Spinal cord (tissue), 10 donors: ENCODE data around the gene MAGED1. TPM values are rescaled to one million over a fixed set of nuclear protein-coding genes. Genes with fewer than 3 reads are reported as not detected.

ENCODE experiments used
- DNase-seq, 6 donors: peaks; one replicate each; pipeline versions ENCODE4 v3.0.0 to v3.0.0-alpha.2; 2013 to 2015; ENCODE audit warnings: low spot score in 6 of 6, low read depth in 4 of 6
- H3K27ac ChIP-seq: one replicate; pipeline ENCODE4 v1.5.1; 2013; ENCODE audit warnings: low read depth, low read length, control low read depth
- H3K27me3 ChIP-seq: one replicate; pipeline ENCODE4 v1.6.1; 2013; ENCODE audit warnings: low read length; ENCODE audit not compliant: control insufficient read depth, insufficient read depth
- H3K36me3 ChIP-seq: one replicate; pipeline ENCODE4 v1.6.1; 2013; ENCODE audit warnings: low read length; ENCODE audit not compliant: control insufficient read depth, insufficient read depth
- H3K4me1 ChIP-seq: one replicate; pipeline ENCODE4 v1.6.1; 2013; ENCODE audit warnings: low read length; ENCODE audit not compliant: control insufficient read depth, insufficient read depth
- H3K4me3 ChIP-seq: one replicate; pipeline ENCODE4 v1.5.1; 2013; ENCODE audit warnings: low read depth, low read length, control low read depth
- H3K9me3 ChIP-seq: one replicate; pipeline ENCODE4 v1.6.1; 2013; ENCODE audit warnings: low read length; ENCODE audit not compliant: control insufficient read depth, insufficient read depth
- WGBS: methylation state at CpG from one replicate; pipeline ENCODE4 v1.1.5; 2013; ENCODE audit warnings: missing lambda C conversion rate; ENCODE audit not compliant: insufficient coverage; 5-methylcytosine and 5-hydroxymethylcytosine counted together
- polyA plus RNA-seq, 2 donors: library from polyadenylated mRNA; unstranded; fragments of 120-200 nt; gene quantifications; one replicate each; pipeline ENCODE4 v1.2.1, GENCODE V29; 2013; ENCODE audit not compliant: insufficient read length in 2 of 2
- total RNA-seq, 2 donors: library from RNA; depleted of rRNA in 1 of 2; stranded (reverse); fragments of 120-200 nt in 1 of 2; fragments of >200 nt in 1 of 2; gene quantifications; one replicate each; pipeline versions ENCODE4 v1.2.3 to v1.2.4, GENCODE V29; 2013 to 2014
- donor health status: healthy.

The MAGED1 gene
- total and polyA plus RNA-seq, 4 donors: 185 to 639 (median 410) TPM

GRCh38 chrX:51862920-51863319, 30.5 kb upstream of the MAGED1 start:
- no CpG with 5 or more reads among the region's 1 CpG for WGBS
- H3K27me3 ChIP-seq: no peaks in the 10 kb centered on the region
- no peak overlapping the region for H3K27ac ChIP-seq

GRCh38 chrX:51866210-51866609, 27.2 kb upstream of the MAGED1 start:
- Histone ChIP-seq H3K36me3 (no peaks in the 10 kb centered on the region), H3K4me3 (no peak overlapping the region), H3K27me3 (no peaks in the 10 kb centered on the region), H3K9me3 (no peaks in the 10 kb centered on the region), H3K27ac (peak overlapping the region; percentile 49), H3K4me1 (no peaks in the 10 kb centered on the region)
- 12% methylated on average over 3 of the region's 3 CpGs for WGBS
- peak in 2 of 6 donors; percentile 39 to 48 for DNase-seq

More at GRCh38 chrX:51862920-51863319, 30.5 kb upstream of the MAGED1 start:
- Histone ChIP-seq H3K4me1 (no peaks in the 10 kb centered on the region), H3K4me3 (no peak overlapping the region), H3K36me3 (no peaks in the 10 kb centered on the region), H3K9me3 (no peaks in the 10 kb centered on the region)
- no peak for DNase-seq

DNA sequence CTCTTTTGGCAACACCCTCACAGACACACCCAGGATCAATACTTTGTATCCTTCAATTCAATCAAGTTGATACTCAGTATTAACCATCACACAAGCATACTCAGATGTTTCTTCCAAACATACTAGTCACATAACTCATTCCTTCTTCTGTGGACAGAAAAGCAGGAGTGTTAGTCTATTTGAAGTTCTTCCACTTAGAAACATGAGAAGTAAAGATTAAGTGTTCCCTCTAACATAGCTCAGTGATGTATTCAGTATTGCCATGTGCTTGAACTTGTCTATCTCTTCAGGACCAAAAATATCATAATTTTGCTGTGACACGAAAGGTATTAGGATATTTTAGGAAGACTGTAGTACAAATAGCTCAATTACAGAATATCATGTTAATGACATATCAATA, 25.8 kb upstream of the MAGED1 start:
- no peaks in the 10 kb centered on the region for H3K27me3 ChIP-seq
- H3K9me3 ChIP-seq: no peaks in the 10 kb centered on the region
- no peak overlapping the region for H3K27ac ChIP-seq
- H3K36me3 ChIP-seq: no peaks in the 10 kb centered on the region
- no peak for DNase-seq
- no peak overlapping the region for H3K4me3 ChIP-seq
- no peaks in the 10 kb centered on the region for H3K4me1 ChIP-seq
- WGBS: no CpG with 5 or more reads among the region's 1 CpG

GRCh38 chrX:51870354-51870753, 23.1 kb upstream of the MAGED1 start:
- H3K4me1 ChIP-seq: no peaks in the 10 kb centered on the region
- no peaks in the 10 kb centered on the region for H3K9me3 ChIP-seq
- H3K4me3 ChIP-seq: no peak overlapping the region
- no peak overlapping the region for H3K27ac ChIP-seq
- H3K36me3 ChIP-seq: no peaks in the 10 kb centered on the region
- no peaks in the 10 kb centered on the region for H3K27me3 ChIP-seq
- DNase-seq: no peak
- no CpG with 5 or more reads among the region's 2 CpGs for WGBS

- DNase-seq: no peak
- no peak overlapping the region for H3K27ac ChIP-seq
- no peaks in the 10 kb centered on the region for H3K36me3 ChIP-seq
- WGBS: 100% methylated on average over 1 of the region's 1 CpG
- no peaks in the 10 kb centered on the region for H3K4me1 ChIP-seq
- no peaks in the 10 kb centered on the region for H3K9me3 ChIP-seq
- H3K27me3 ChIP-seq: no peaks in the 10 kb centered on the region
- H3K4me3 ChIP-seq: no peak overlapping the region
Measured at GRCh38 chrX:51874123-51874522, 19.3 kb upstream of the MAGED1 start.

GRCh38 chrX:51876441-51876840, 17.0 kb upstream of the MAGED1 start:
- Histone ChIP-seq H3K4me3 (no peak overlapping the region), H3K27ac (no peak overlapping the region), H3K27me3 (no peaks in the 10 kb centered on the region), H3K4me1 (no peaks in the 10 kb centered on the region), H3K36me3 (no peaks in the 10 kb centered on the region), H3K9me3 (no peaks in the 10 kb centered on the region)
- no peak for DNase-seq
- no CpG with 5 or more reads among the region's 1 CpG for WGBS

DNA sequence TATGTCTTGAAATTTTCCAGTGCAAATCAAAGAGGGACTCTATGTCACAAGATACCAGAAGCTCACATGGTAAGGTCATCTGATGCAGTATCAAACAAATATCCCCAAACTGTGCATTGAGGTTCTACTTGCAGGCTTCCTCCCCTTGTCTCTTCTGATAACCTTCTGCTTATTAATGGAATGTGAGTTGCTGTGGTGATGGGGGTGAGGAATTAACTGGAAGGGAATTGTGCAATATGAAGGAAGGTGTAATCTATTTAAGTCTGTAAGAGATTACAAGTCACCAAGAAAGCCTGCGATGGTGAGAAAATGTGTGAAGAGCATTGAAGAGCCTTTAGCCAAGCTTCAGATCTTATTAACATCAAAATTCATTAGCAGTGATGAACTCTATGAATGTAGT, 15.4 kb upstream of the MAGED1 start:
- WGBS: no CpG with 5 or more reads among the region's 1 CpG
- H3K27me3 ChIP-seq: no peaks in the 10 kb centered on the region
- H3K4me3 ChIP-seq: no peak overlapping the region
- no peak for DNase-seq
- no peaks in the 10 kb centered on the region for H3K9me3 ChIP-seq
- no peaks in the 10 kb centered on the region for H3K4me1 ChIP-seq
- no peaks in the 10 kb centered on the region for H3K36me3 ChIP-seq
- no peak overlapping the region for H3K27ac ChIP-seq

DNA sequence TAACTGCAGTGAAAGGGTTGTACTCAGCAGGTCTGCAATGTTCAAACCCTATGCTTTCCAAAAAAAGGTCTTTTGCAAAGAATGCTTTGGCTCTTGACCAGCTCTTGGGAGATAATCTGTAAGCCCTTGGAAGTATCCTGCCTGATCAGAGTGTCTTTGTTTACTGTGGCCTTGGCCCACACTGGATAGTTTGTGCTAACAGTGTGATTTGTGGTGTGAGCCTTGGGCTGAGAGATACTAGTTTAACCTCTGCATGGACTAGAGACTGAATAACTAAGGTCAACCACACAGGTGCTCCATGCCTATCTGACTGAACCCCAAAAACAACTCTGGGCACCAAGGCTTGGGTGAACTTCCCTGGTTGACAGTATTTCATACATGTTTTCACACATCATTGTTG, 3.6 kb upstream of the MAGED1 start:
- Histone ChIP-seq H3K9me3 (no peaks in the 10 kb centered on the region), H3K4me3 (no peak overlapping the region), H3K27me3 (no peaks in the 10 kb centered on the region), H3K36me3 (no peaks in the 10 kb centered on the region), H3K27ac (no peak overlapping the region), H3K4me1 (peaks cover 14% of the 10 kb centered on the region)
- peak in 1 of 6 donors; percentile 19 for DNase-seq

DNA sequence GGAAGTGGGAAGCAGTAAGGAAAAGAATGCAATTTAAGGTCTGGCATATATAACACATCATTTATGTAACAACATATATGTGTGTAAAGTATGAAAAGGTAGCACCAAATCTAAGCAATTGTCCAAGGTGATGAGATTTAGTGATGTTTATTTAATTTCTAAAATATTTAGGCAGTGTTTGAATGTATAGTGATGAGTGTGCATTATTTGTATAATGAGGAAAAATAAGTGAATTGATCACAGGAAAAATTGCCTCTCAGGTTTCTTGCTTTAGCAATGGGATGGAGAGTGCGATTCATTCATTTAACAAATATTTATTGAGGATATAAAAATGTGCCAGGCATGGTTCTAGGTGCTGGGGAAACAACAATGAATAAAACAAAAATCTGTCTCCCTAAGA, 2.2 kb upstream of the MAGED1 start:
- Histone ChIP-seq H3K27ac (peak overlapping the region; percentile 91), H3K4me3 (no peak overlapping the region), H3K9me3 (no peaks in the 10 kb centered on the region), H3K4me1 (peaks cover 26% of the 10 kb centered on the region), H3K36me3 (peaks cover 3% of the 10 kb centered on the region), H3K27me3 (no peaks in the 10 kb centered on the region)
- no CpG with 5 or more reads among the region's 1 CpG for WGBS
- DNase-seq: no peak

DNA sequence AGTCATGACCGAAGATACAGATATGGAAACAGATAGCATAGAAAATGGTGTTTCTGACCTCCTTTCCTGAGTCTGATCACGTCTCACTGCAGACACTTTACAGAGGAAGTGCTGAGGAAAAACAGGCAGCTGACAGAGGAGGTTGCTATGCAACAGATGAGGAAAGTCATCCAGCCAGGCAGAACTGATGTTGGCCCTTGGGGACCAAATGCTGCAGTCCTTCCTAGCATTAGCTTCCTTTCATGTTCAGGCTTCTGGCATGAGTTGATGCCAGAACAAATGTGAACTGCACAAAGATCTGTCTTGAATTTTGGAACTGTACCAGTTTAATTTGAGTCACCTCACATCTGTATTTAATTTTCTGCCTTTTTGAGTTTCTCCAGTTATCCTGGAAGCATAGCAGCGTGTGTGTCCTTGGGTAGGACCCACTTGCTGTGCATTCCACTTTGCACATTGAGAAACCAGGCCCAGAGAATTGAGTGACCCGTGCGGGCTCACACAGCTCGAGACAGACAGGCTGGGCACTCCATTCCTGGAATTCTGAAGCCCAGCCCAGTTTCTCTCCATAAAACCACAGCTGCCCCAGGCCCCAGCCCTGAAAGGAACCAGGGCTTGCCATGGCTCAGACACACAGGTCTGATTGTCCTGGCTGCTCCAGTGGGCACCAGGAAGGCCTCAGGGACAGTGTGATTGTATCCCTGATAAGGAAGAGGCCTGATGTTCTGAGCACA, 1.4 kb upstream of the MAGED1 start:
- Histone ChIP-seq H3K27ac (peak overlapping the region; percentile 91), H3K27me3 (no peaks in the 10 kb centered on the region), H3K4me1 (peaks cover 33% of the 10 kb centered on the region), H3K4me3 (no peak overlapping the region), H3K9me3 (no peaks in the 10 kb centered on the region), H3K36me3 (peaks cover 11% of the 10 kb centered on the region)
- 26% methylated on average over 6 of the region's 6 CpGs for WGBS
- peak in 5 of 6 donors; percentile 41 to 96 (median 67) for DNase-seq
